PC-9 (cell line): ENCODE data around the gene TTC23.

ENCODE experiments used
- EZH2 ChIP-seq: fragments of 200-600 bp; sonication (generic); IDR thresholded peaks from 2 replicates; pipeline ENCODE4 v1.8.0; 2017; ENCODE audit warnings: antibody characterized with exemption, low read depth
- TF ChIP-seq, protein P1 (sequence below): fragments of 200-600 bp; sonication (generic); conservative IDR thresholded peaks from 2 replicates; pipeline ENCODE4 v1.6.1; 2017; ENCODE audit warnings: mixed run types, antibody characterized with exemption, mild to moderate bottlenecking, moderate library complexity

GRCh38 chr15:99149366-99149765, 100.0 kb downstream of the TTC23 start:
- TF ChIP-seq, protein P1, sequence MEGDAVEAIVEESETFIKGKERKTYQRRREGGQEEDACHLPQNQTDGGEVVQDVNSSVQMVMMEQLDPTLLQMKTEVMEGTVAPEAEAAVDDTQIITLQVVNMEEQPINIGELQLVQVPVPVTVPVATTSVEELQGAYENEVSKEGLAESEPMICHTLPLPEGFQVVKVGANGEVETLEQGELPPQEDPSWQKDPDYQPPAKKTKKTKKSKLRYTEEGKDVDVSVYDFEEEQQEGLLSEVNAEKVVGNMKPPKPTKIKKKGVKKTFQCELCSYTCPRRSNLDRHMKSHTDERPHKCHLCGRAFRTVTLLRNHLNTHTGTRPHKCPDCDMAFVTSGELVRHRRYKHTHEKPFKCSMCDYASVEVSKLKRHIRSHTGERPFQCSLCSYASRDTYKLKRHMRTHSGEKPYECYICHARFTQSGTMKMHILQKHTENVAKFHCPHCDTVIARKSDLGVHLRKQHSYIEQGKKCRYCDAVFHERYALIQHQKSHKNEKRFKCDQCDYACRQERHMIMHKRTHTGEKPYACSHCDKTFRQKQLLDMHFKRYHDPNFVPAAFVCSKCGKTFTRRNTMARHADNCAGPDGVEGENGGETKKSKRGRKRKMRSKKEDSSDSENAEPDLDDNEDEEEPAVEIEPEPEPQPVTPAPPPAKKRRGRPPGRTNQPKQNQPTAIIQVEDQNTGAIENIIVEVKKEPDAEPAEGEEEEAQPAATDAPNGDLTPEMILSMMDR, result no peak
- TF ChIP-seq EZH2, result no peak
